AG09309 (cell line): ENCODE measurements around the gene MYMK.

Experiments used
- DNase-seq: peaks from one replicate; pipeline ENCODE4 v3.0.0-alpha.2; 2010; ENCODE audit warnings: low read depth
- H3K4me3 ChIP-seq: 2 replicates; pipeline ENCODE4 v1.5.1; 2011; ENCODE audit warnings: mild to moderate bottlenecking, low read depth, low read length, moderate library complexity; ENCODE audit not compliant: control insufficient read depth
- CTCF ChIP-seq: IDR thresholded peaks from 2 replicates; pipeline ENCODE4 v1.5.1; 2011; ENCODE audit warnings: mild to moderate bottlenecking, low read depth, low read length, inconsistent platforms; ENCODE audit not compliant: insufficient read depth, control insufficient read depth; ENCODE audit errors: missing control alignments

MYMK gene

GRCh38 chr9:133529874-133530273 lies 5.1 kb upstream of the MYMK start:
- no peak overlapping the region for H3K4me3 ChIP-seq
- no peak for TF ChIP-seq CTCF
- no peak for DNase-seq

DNA sequence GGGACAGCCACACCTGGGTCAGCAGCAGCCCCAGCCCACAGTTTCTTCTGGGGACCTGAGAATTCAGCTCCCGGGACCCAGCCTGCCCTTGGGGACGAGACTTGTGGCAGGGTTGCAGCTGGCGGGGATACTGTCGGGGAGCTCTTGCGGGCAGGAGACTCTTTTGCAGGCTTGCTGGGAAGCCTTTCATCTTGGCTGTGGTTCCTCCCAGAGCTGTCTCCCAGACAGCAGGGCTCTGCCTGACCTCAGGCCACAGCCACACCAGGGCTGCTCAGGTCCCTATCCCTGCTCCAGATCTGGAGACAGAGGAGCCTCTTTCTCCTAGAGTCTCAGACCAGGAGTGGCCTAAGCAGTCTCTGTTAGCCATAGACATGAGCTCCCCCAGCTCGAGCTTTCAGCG lies 4.7 kb upstream of the MYMK start:
- DNase-seq = no peak
- no peak for TF ChIP-seq CTCF
- H3K4me3 ChIP-seq = no peak overlapping the region

GRCh38 chr9:133528876-133529241 lies 4.1 kb upstream of the MYMK start:
- no peak for TF ChIP-seq CTCF
- no peak overlapping the region for H3K4me3 ChIP-seq
- DNase-seq = no peak

- no peak overlapping the region for H3K4me3 ChIP-seq
- TF ChIP-seq CTCF = no peak
- no peak for DNase-seq
These were observed 3.5 kb upstream of the MYMK start for GRCh38 chr9:133528001-133528875.

GRCh38 chr9:133527444-133527920 lies 2.7 kb upstream of the MYMK start:
- H3K4me3 ChIP-seq = no peak overlapping the region
- no peak for DNase-seq
- no peak for TF ChIP-seq CTCF

GRCh38 chr9:133526721-133527321 lies 2.1 kb upstream of the MYMK start:
- no peak for DNase-seq
- H3K4me3 ChIP-seq = no peak overlapping the region
- no peak for TF ChIP-seq CTCF
